Loucy (cell line): ENCODE results near the gene SLC26A11.

Experiments used
- H2AFZ ChIP-seq: fragments of 200-600 bp; sonication (generic); 2 replicates; pipeline ENCODE4 v1.6.0; 2016; ENCODE audit warnings: antibody characterized with exemption, mild to moderate bottlenecking, low read length, moderate library complexity
- H3F3A ChIP-seq: fragments of 200-600 bp; 2 replicates; pipeline ENCODE4 v1.6.0; 2016; ENCODE audit warnings: antibody characterized with exemption, low read depth, mild to moderate bottlenecking
- H3K27me3 ChIP-seq: fragments of 200-600 bp; sonication (generic); 2 replicates; pipeline ENCODE4 v1.6.1; 2014; ENCODE audit warnings: low read length, mild to moderate bottlenecking; ENCODE audit not compliant: insufficient read depth, poor library complexity, severe bottlenecking
- H3K36me3 ChIP-seq: fragments of 200-600 bp; sonication (generic); 2 replicates; pipeline ENCODE4 v1.6.1; 2016; ENCODE audit warnings: low read length; ENCODE audit not compliant: insufficient read depth
- H3K4me1 ChIP-seq: fragments of 200-600 bp; sonication (generic); 2 replicates; pipeline ENCODE4 v1.5.1; 2014; ENCODE audit warnings: low read length, mild to moderate bottlenecking; ENCODE audit not compliant: insufficient read depth, poor library complexity, severe bottlenecking
- H3K4me2 ChIP-seq: fragments of 200-600 bp; sonication (generic); 2 replicates; pipeline ENCODE4 v1.6.0; 2014; ENCODE audit warnings: antibody characterized with exemption, low read length, low read depth, mild to moderate bottlenecking; ENCODE audit not compliant: poor library complexity, severe bottlenecking
- H3K4me3 ChIP-seq: fragments of 200-600 bp; sonication (generic); 2 replicates; pipeline ENCODE4 v1.5.1; 2014; ENCODE audit warnings: low read length, mild to moderate bottlenecking, mixed read lengths; ENCODE audit not compliant: poor library complexity, severe bottlenecking
- H3K79me2 ChIP-seq: fragments of 200-600 bp; sonication (generic); 2 replicates; pipeline ENCODE4 v1.6.1; 2014; ENCODE audit warnings: low read length; ENCODE audit not compliant: insufficient read depth
- H3K9ac ChIP-seq: fragments of 200-600 bp; sonication (generic); 2 replicates; pipeline ENCODE4 v1.6.0; 2014; ENCODE audit warnings: mild to moderate bottlenecking, low read depth, low read length, moderate library complexity; ENCODE audit not compliant: poor library complexity, severe bottlenecking
- H3K9me2 ChIP-seq: fragments of 200-600 bp; sonication (generic); replicated peaks from 2 replicates; pipeline ENCODE4 v1.6.1; 2016; ENCODE audit warnings: low read depth, low read length, mixed read lengths
- H3K9me3 ChIP-seq: fragments of 200-600 bp; sonication (generic); 2 replicates; pipeline ENCODE4 v1.6.1; 2014; ENCODE audit warnings: mild to moderate bottlenecking, antibody characterized with exemption, low read length, low read depth; ENCODE audit not compliant: insufficient read depth
- H4K20me1 ChIP-seq: fragments of 200-600 bp; sonication (generic); 2 replicates; pipeline ENCODE4 v1.6.0; 2014; ENCODE audit warnings: antibody characterized with exemption, low read length, mild to moderate bottlenecking; ENCODE audit not compliant: insufficient read depth, poor library complexity, severe bottlenecking
- EZH2phosphoT487 ChIP-seq: fragments of 200-600 bp; IDR thresholded peaks from 2 replicates; pipeline ENCODE4 v1.6.1; 2018; ENCODE audit warnings: antibody characterized with exemption, mild to moderate bottlenecking, moderate library complexity, borderline replicate concordance
- TF ChIP-seq, protein P1 (sequence below): fragments of 200-600 bp; sonication (generic); conservative IDR thresholded peaks from 2 replicates; pipeline ENCODE4 v1.5.1; 2014; ENCODE audit warnings: mild to moderate bottlenecking, antibody characterized with exemption, low read length

Gene SLC26A11

GRCh38 chr17:80286638-80286960 lies 66.4 kb downstream of the SLC26A11 start:
- no peak overlapping the region for H2AFZ ChIP-seq
- H3F3A ChIP-seq: no peaks in the 10 kb centered on the region
- no peak overlapping the region for H3K4me3 ChIP-seq
- no peaks in the 10 kb centered on the region for H3K9me2 ChIP-seq
- peaks cover 23% of the 10 kb centered on the region; the same call in 1 of the 2 replicates for H3K36me3 ChIP-seq
- H3K9ac ChIP-seq: no peak overlapping the region
- TF ChIP-seq EZH2phosphoT487: no peak
- TF ChIP-seq, protein P1, sequence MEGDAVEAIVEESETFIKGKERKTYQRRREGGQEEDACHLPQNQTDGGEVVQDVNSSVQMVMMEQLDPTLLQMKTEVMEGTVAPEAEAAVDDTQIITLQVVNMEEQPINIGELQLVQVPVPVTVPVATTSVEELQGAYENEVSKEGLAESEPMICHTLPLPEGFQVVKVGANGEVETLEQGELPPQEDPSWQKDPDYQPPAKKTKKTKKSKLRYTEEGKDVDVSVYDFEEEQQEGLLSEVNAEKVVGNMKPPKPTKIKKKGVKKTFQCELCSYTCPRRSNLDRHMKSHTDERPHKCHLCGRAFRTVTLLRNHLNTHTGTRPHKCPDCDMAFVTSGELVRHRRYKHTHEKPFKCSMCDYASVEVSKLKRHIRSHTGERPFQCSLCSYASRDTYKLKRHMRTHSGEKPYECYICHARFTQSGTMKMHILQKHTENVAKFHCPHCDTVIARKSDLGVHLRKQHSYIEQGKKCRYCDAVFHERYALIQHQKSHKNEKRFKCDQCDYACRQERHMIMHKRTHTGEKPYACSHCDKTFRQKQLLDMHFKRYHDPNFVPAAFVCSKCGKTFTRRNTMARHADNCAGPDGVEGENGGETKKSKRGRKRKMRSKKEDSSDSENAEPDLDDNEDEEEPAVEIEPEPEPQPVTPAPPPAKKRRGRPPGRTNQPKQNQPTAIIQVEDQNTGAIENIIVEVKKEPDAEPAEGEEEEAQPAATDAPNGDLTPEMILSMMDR: no peak
- H3K9me3 ChIP-seq: no peaks in the 10 kb centered on the region
- no peaks in the 10 kb centered on the region for H3K27me3 ChIP-seq
- no peaks in the 10 kb centered on the region for H3K79me2 ChIP-seq
- H3K4me1 ChIP-seq: no peaks in the 10 kb centered on the region
- no peak overlapping the region for H3K4me2 ChIP-seq
- H4K20me1 ChIP-seq: no peaks in the 10 kb centered on the region

DNA sequence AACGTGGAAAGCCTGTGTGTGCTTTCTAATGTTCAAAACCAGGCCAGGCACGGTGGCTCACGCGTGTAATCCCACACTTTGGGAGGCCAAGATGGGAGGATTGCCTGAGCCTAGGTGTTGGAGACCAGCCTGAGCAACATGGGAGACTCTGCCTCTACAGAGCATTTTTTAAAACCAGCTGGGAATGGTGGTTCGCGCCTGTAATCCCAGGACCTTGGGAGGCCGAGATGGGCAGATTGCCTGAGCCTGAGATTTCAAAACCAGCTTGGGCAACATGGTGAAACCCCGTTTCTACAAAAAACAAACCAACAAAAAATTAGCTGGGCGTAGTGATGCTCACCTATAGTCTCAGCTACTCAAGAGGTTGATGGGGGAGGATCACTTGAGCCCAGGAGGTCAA lies 66.8 kb downstream of the SLC26A11 start:
- Histone ChIP-seq H4K20me1 (no peaks in the 10 kb centered on the region), H3K27me3 (no peaks in the 10 kb centered on the region), H3K79me2 (no peaks in the 10 kb centered on the region), H3K36me3 (peaks cover 27% of the 10 kb centered on the region; the same call in 1 of the 2 replicates), H3K9me3 (no peaks in the 10 kb centered on the region), H3K4me2 (no peak overlapping the region), H3K4me3 (no peak overlapping the region), H3K9me2 (no peaks in the 10 kb centered on the region), H3F3A (no peaks in the 10 kb centered on the region), H3K9ac (no peak overlapping the region), H3K4me1 (no peaks in the 10 kb centered on the region), H2AFZ (no peak overlapping the region)
- TF ChIP-seq EZH2phosphoT487: no peak
- TF ChIP-seq, protein P1: no peak

DNA sequence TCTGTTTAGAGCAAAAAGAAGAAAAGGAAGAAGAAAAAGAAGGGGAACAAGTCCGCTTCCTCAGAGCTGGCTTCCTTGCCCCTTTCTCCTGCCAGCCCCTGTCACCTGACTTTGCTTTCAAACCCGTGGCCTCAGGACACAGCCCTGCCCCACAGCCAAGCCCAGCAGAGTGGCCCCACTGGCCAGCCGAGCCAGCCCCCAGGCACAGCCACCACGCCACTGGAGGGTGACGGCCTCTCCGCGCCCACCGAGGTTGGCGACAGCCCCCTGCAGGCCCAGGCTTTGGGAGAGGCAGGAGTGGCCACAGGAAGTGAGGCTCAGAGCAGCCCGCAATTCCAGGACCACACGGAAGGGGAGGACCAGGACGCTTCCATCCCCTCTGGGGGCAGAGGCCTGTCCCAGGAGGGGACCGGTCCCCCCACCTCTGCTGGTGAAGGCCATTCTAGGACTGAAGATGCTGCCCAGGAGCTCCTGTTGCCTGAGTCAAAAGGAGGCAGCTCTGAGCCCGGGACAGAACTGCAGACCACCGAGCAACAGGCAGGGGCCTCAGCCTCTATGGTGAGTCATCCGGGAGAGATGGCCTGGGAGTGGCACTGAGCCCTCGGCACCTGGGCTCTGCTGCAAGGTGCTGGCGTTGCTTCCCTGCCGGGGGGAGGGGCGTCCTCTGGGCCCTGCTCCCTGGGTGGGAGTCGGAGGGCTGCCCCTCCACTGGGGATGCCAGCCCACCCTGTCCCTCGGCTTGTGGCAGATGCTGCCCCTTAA lies 67.8 kb downstream of the SLC26A11 start:
- no peak for TF ChIP-seq EZH2phosphoT487
- TF ChIP-seq, protein P1: no peak
- Histone ChIP-seq H3K4me3 (no peak overlapping the region), H3K4me1 (no peaks in the 10 kb centered on the region), H4K20me1 (no peaks in the 10 kb centered on the region), H3K9ac (no peak overlapping the region), H3F3A (no peaks in the 10 kb centered on the region), H3K4me2 (no peak overlapping the region), H3K9me3 (no peaks in the 10 kb centered on the region), H3K27me3 (no peaks in the 10 kb centered on the region), H3K9me2 (no peaks in the 10 kb centered on the region), H2AFZ (no peak overlapping the region), H3K36me3 (peaks cover 34% of the 10 kb centered on the region; the same call in 1 of the 2 replicates), H3K79me2 (no peaks in the 10 kb centered on the region)
